Esophagus squamous epithelium (tissue), 4 donors: ENCODE data around the gene SREBF1.

Experiments
- CTCF ChIP-seq, 6 experiments: fragments of 450-650 bp in 4 of 6; fragments of 200-600 bp in 2 of 6; sonication (generic) in 2 of 6; IDR thresholded peaks; one replicate each; pipeline ENCODE4 v1.5.1; 2016 to 2019; ENCODE audit warnings: antibody characterized with exemption in 6 of 6, mild to moderate bottlenecking in 4 of 6, moderate library complexity in 4 of 6
- POLR2A ChIP-seq, 4 donors: fragments of 450-650 bp; IDR thresholded peaks; one replicate each; pipeline ENCODE4 v1.6.1; 2017; ENCODE audit warnings: antibody characterized with exemption in 4 of 4, mild to moderate bottlenecking in 4 of 4, moderate library complexity in 3 of 4

GRCh38 chr17:17822189-17822588 is 14.6 kb downstream of the SREBF1 start:
- TF ChIP-seq CTCF (IDR thresholded peaks at IDR 0.05) (no peak), POLR2A (IDR thresholded peaks at IDR 0.05) (no peak)
